Pancreas (tissue), 10 donors: ENCODE measurements around the gene ANKS1B. TPM values are rescaled to one million over a fixed set of nuclear protein-coding genes. Genes with fewer than 3 reads are reported as not detected.

ENCODE experiments used
- ATAC-seq, 4 donors: fragments of 200-7000 bp; cut with Tn5 transposase; one replicate each; pipeline versions ENCODE4 v1.8.0 to v1.9.1; 2020; ENCODE audit warnings: mild to moderate bottlenecking in 4 of 4, moderate library complexity in 4 of 4
- DNase-seq, 6 donors: peaks; one replicate each; pipeline ENCODE4 v3.0.0-alpha.2; 2020
- FAIRE-seq: peaks from 2 replicates; lab custom pipeline; 2012; peaks lifted over from hg19 to GRCh38; lab: Jason Lieb, UNC
- H3K27ac ChIP-seq, 4 donors: fragments of 200-600 bp; sonication (generic); 1 replicate in 3 of 4; 2 replicates in 1 of 4; pipeline versions ENCODE4 v1.5.0 to v1.8.0; 2020
- H3K27me3 ChIP-seq, 4 donors: fragments of 200-600 bp; one replicate each; pipeline ENCODE4 v1.8.0; 2021
- H3K36me3 ChIP-seq, 3 donors: fragments of 200-600 bp; sonication (generic) in 1 of 3; one replicate each; pipeline versions ENCODE4 v1.5.0 to v1.8.0; 2020 to 2021
- H3K4me1 ChIP-seq, 3 donors: fragments of 200-600 bp; one replicate each; pipeline ENCODE4 v1.8.0; 2021
- H3K4me3 ChIP-seq, 4 donors: fragments of 200-600 bp; sonication (generic) in 2 of 4; one replicate each; pipeline versions ENCODE4 v1.5.0 to v1.8.0; 2020 to 2021
- H3K9me3 ChIP-seq, 4 donors: fragments of 200-600 bp; one replicate each; pipeline ENCODE4 v1.8.0; 2021
- WGBS, 2 donors: extraction: QIAGEN DNeasy Blood & Tissue Kit; methylation state at CpG; one replicate each; pipeline ENCODE4 v1.1.7; 2013; 5-methylcytosine and 5-hydroxymethylcytosine counted together
- intact Hi-C, 3 donors: fragments of 100-400 bp; cut with DNase I; formaldehyde crosslinking; loops; one replicate each; pipeline versions ENCODE4 v1.11.1 to v1.14.2; 2022
- polyA plus RNA-seq, 2 donors: library from polyadenylated mRNA; stranded (reverse); fragments of 200-250 nt; gene quantifications; one replicate each; pipeline ENCODE4 v1.2.3, GENCODE V29; 2013
- total RNA-seq, 6 donors: library from RNA; stranded (reverse); fragmentation: NEBNext Ultra II Directional in 4 of 6; extraction: Animal tissue kit (Norgen Biotek cat#: 25700) in 4 of 6; gene quantifications; one replicate each; pipeline versions ENCODE4 v1.2.1 to v1.2.4, GENCODE V29; 2021 to 2023
- TF ChIP-seq, protein P1 (sequence below), 4 donors: fragments of 200-600 bp; sonication (generic) in 3 of 4; IDR thresholded peaks; one replicate each; pipeline versions ENCODE4 v1.5.0 to v1.8.0; 2021; ENCODE audit warnings: antibody characterized with exemption in 4 of 4
- donor health status: healthy with polysubstance abuse.
- donor health status: DM: no; HTN: no; CAD: no; lungs with moderate emphysema.
- donor health status: DM: no; HTN: no; CAD: no.
- donor health status: control.
- donor health status: control.
- donor health status: Bipolar disorder and iron deficiency.
- donor health status: DM: yes; HTN: yes; CAD: no.
- donor health status: DM: no; HTN: no; CAD: no.
- donor health status: DM: no; HTN: no; CAD: no.
- donor health status: DM: yes; HTN: yes; CAD: no.

ANKS1B gene
- total and polyA plus RNA-seq, 8 donors, result 0.49 to 3.2 (median 1.9) TPM

DNA sequence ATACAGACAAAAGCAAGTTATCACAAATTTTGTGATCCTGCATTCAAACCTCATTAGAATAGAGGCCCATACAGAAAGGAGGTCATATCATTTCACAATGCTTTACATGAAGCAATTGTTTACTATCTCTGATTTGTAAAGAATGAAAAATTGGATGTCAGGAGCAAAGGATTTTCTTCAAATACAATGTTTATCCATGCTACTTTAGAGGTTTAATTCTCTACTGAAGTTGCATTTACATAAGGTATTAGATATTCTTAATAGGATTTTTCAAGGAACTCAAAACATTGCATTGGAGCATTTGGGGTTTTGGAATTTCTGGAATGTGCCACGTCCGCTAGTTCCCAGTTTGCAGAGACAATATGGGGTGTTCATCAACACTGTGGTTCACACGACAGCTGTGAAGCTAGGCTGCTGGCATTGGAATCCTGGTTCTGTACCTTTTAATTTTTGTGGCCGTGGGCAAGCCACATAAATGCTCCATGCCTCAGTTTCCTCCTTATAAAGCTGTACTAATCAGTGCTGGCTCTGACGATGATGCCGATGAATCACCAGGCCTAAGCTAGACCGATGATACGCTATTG lies 1164.8 kb downstream of the ANKS1B start:
- FAIRE-seq (no peak), ATAC-seq (no peak), DNase-seq (no peak)
- no peaks in the 10 kb centered on the region for H3K9me3 ChIP-seq
- TF ChIP-seq, protein P1, sequence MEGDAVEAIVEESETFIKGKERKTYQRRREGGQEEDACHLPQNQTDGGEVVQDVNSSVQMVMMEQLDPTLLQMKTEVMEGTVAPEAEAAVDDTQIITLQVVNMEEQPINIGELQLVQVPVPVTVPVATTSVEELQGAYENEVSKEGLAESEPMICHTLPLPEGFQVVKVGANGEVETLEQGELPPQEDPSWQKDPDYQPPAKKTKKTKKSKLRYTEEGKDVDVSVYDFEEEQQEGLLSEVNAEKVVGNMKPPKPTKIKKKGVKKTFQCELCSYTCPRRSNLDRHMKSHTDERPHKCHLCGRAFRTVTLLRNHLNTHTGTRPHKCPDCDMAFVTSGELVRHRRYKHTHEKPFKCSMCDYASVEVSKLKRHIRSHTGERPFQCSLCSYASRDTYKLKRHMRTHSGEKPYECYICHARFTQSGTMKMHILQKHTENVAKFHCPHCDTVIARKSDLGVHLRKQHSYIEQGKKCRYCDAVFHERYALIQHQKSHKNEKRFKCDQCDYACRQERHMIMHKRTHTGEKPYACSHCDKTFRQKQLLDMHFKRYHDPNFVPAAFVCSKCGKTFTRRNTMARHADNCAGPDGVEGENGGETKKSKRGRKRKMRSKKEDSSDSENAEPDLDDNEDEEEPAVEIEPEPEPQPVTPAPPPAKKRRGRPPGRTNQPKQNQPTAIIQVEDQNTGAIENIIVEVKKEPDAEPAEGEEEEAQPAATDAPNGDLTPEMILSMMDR (IDR thresholded peaks at IDR 0.05), result no peak
- H3K4me1 ChIP-seq, result no peaks in the 10 kb centered on the region
- H3K27ac ChIP-seq, result no peak overlapping the region
- H3K36me3 ChIP-seq, result no peaks in the 10 kb centered on the region
- no peak overlapping the region for H3K4me3 ChIP-seq
- intact Hi-C loops, result no loop called here
- WGBS, 2 donors, result 67 to 77% methylated on average over 8 of the region's 8 CpGs
- no peaks in the 10 kb centered on the region for H3K27me3 ChIP-seq

DNA sequence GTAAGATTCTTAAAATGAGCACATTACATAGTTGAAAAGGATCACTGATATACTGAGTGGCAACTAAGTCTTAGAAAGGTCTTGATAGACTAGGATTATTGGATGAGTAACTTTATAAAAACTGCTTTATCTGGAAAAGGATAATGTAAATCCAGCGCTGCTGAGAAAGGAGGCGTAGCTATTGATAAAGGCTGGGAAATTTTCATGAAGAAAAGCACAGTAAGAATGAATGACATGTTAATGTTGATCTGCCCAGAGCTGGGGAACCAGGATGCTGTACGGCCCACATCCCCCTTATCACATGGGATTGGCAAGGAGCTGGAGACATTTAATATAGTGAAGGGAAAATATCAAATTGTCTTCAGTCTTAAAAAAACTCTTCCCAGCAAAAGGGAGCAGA lies 1165.7 kb downstream of the ANKS1B start:
- 86 to 97% methylated on average over 3 of the region's 3 CpGs for WGBS, 2 donors
- Histone ChIP-seq H3K27me3 (no peaks in the 10 kb centered on the region), H3K4me1 (no peaks in the 10 kb centered on the region), H3K27ac (no peak overlapping the region), H3K9me3 (no peaks in the 10 kb centered on the region), H3K36me3 (no peaks in the 10 kb centered on the region), H3K4me3 (no peak overlapping the region)
- TF ChIP-seq, protein P1 (IDR thresholded peaks at IDR 0.05), result no peak
- FAIRE-seq, result no peak
- no peak for ATAC-seq
- no peak for DNase-seq
- intact Hi-C loops, result no loop called here

DNA sequence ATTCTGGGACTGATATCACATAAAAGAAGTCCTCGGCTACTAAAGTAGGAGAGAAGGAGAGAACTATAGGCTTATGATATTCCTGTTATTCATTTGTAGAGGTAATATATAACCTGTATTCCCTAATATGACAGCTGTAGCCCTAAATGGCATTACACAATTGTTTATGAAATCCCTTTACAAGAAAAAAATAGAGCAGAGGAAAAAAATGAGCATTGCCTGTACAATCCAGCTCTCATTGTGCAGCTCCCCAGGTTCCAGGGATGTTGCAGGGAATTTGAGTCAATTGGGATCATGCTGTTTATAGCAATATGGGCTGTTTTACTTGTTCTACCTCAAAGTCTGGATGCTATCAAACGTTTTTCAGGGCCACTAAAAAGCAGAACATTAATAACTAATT lies 1166.5 kb downstream of the ANKS1B start:
- Histone ChIP-seq H3K4me1 (no peaks in the 10 kb centered on the region), H3K27ac (no peak overlapping the region), H3K9me3 (no peaks in the 10 kb centered on the region), H3K4me3 (no peak overlapping the region), H3K27me3 (no peaks in the 10 kb centered on the region), H3K36me3 (no peaks in the 10 kb centered on the region)
- TF ChIP-seq, protein P1 (IDR thresholded peaks at IDR 0.05), result no peak
- no peak for FAIRE-seq
- intact Hi-C loops, result no loop called here
- WGBS, 2 donors, result 39 to 40% methylated on average over 2 of the region's 2 CpGs
- ATAC-seq, result no peak
- DNase-seq, result no peak

DNA sequence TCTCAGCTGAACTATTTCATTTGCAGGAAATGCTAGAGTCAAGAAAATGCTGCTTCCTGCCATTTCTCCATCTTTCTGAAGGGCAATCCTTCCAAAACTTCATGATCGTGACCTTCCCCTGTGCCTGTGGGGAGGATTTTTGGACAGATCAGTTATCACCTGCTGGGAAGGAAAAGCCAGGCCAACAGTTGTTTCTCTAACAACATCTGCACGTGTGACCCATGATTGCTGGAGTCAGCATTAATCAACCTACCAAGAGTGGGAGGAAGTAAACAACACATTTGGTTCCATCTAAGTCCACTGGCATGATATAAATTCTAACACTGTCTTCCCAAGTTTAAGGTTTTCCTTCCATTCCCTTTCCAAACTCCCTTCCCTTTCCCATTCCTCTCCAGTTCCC lies 1167.0 kb downstream of the ANKS1B start:
- Histone ChIP-seq H3K4me1 (no peaks in the 10 kb centered on the region), H3K4me3 (no peak overlapping the region), H3K36me3 (no peaks in the 10 kb centered on the region), H3K27me3 (no peaks in the 10 kb centered on the region), H3K9me3 (no peaks in the 10 kb centered on the region), H3K27ac (no peak overlapping the region)
- ATAC-seq (no peak), FAIRE-seq (no peak), DNase-seq (no peak)
- 40 to 55% methylated on average over 2 of the region's 2 CpGs for WGBS, 2 donors
- TF ChIP-seq, protein P1 (IDR thresholded peaks at IDR 0.05), result no peak
- intact Hi-C loops, result no loop called here

DNA sequence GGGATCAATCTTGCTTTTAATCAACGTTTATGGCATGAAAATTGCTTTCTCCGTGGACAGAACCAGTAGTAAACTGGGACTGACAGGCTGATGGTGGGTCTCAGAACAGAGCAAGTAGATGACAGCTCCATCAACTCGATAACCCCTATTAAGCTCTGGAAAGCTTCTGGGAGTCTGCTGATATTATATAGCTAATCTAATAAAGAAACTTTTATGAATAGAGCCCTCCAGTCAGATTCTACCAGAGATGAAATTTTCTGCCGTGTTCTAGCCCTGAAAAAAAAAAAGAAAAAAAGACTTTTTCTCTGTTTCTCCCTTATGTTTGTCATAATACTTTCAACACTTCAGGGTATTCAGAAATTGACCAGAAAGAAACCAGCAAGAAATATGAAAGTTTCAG lies 1168.0 kb downstream of the ANKS1B start:
- WGBS, 2 donors, result 57 to 62% methylated on average over 4 of the region's 4 CpGs
- no peak for FAIRE-seq
- H3K4me1 ChIP-seq, result no peaks in the 10 kb centered on the region
- H3K27ac ChIP-seq, result no peak overlapping the region
- no peak for DNase-seq
- ATAC-seq, result no peak
- H3K36me3 ChIP-seq, result no peaks in the 10 kb centered on the region
- H3K9me3 ChIP-seq, result no peaks in the 10 kb centered on the region
- intact Hi-C loops, result no loop called here
- TF ChIP-seq, protein P1 (IDR thresholded peaks at IDR 0.05), result no peak
- H3K4me3 ChIP-seq, result no peak overlapping the region
- no peaks in the 10 kb centered on the region for H3K27me3 ChIP-seq
